H1 (cell line): ENCODE data around the gene VIM. TPM values are rescaled to one million over a fixed set of nuclear protein-coding genes. Genes with fewer than 3 reads are reported as not detected.
A peak's percentile ranks its signal among the peaks of the same experiment; 100 is the strongest.

Experiments
- CBX8 ChIP-seq: fragments of 300-800, 300-1000 bp; sonication (generic); IDR thresholded peaks from 2 replicates; pipeline ENCODE4 v1.7.1; 2016; ENCODE audit warnings: low read depth, low read length, borderline replicate concordance
- E2F6 ChIP-seq: IDR thresholded peaks from 2 replicates; pipeline ENCODE4 v1.6.1; 2012; ENCODE audit warnings: inconsistent platforms
- SUZ12 ChIP-seq: fragments of 200-600 bp; sonication (generic); IDR thresholded peaks from 2 replicates; pipeline ENCODE4 v1.6.1; 2012; ENCODE audit warnings: mild to moderate bottlenecking, inconsistent platforms, low read length, moderate library complexity, mixed read lengths
- polyA plus RNA-seq, 7 experiments: library from polyadenylated mRNA; depleted of rRNA in 3 of 7; stranded (reverse) in 5 of 7; unstranded in 2 of 7; fragments of >200 nt in 5 of 7; fragments of 200-250 nt in 2 of 7; gene quantifications; 1 replicate in 5 of 7; 2 replicates in 1 of 7; 4 replicates in 1 of 7; pipeline versions ENCODE4 v1.2.1 to v1.2.3, GENCODE V29; 2011 to 2013; ENCODE audit warnings: missing spikeins in 2 of 7, mixed read lengths in 2 of 7
- total RNA-seq: library from RNA; stranded (reverse); fragmentation: NEBNext Ultra II Directional; extraction: Animal tissue kit (Norgen Biotek cat#: 25700); gene quantifications from 2 replicates; pipeline ENCODE4 v1.2.1, GENCODE V29; 2021

The VIM gene
- total and polyA plus RNA-seq, 2 of the 8 experiments (the other 6 are each of a cell fraction or from before 2014, with no cell fraction given): 347 to 372 TPM

DNA sequence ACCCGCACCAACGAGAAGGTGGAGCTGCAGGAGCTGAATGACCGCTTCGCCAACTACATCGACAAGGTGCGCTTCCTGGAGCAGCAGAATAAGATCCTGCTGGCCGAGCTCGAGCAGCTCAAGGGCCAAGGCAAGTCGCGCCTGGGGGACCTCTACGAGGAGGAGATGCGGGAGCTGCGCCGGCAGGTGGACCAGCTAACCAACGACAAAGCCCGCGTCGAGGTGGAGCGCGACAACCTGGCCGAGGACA lies 1.6 kb downstream of the VIM start (continued):
- TF ChIP-seq SUZ12 (peak; percentile 59), CBX8 (no peak), E2F6 (peak; percentile 75; the same call in 1 of the 2 replicates)
- TF ChIP-seq, all 59 proteins: peak for 9
